IMR-90 (cell line): ENCODE results near the gene ALK. TPM values are rescaled to one million over a fixed set of nuclear protein-coding genes. Genes with fewer than 3 reads are reported as not detected.

Source experiments
- ATAC-seq: fragments of 200-7000 bp; cut with Tn5 transposase; 2 replicates; pipeline ENCODE4 v1.9.1; 2020; ENCODE audit warnings: low read depth, mild to moderate bottlenecking, moderate library complexity
- BruUV-seq: library from RNA; stranded (reverse); fragments of 400-500 nt; replicated peaks from 2 replicates; lab custom pipeline; 2021; lab: Mats Ljungman, UMichigan
- CTCF ChIA-PET: fragments of 300-600 bp; formaldehyde crosslinking; extraction: SDS; loops from one replicate; lab custom pipeline; 2021; ENCODE audit warnings: antibody characterized with exemption; lab: Yijun Ruan, JAX
- POLR2A ChIA-PET: fragments of 300-600 bp; sonication (Branson Sonifier 250); formaldehyde crosslinking; loops from one replicate; lab custom pipeline; 2022; ENCODE audit warnings: antibody characterized with exemption; ENCODE audit not compliant: unreplicated experiment; lab: Charles Lee
- DNase-seq: peaks from one replicate; pipeline ENCODE4 v3.0.0; 2013
- H2AFZ ChIP-seq: replicated peaks from 2 replicates; pipeline ENCODE3; 2013; ENCODE audit warnings: low read length, mild to moderate bottlenecking; ENCODE audit not compliant: poor library complexity
- H2AK5ac ChIP-seq: 2 replicates; pipeline ENCODE4 v1.6.1; 2013; ENCODE audit warnings: low read depth, low read length, inconsistent platforms
- H2AK9ac ChIP-seq: replicated peaks from 2 replicates; pipeline ENCODE3; 2013; ENCODE audit warnings: mild to moderate bottlenecking, low read depth, low read length, moderate library complexity; ENCODE audit not compliant: poor library complexity
- H2BK120ac ChIP-seq: 2 replicates; pipeline ENCODE4 v1.6.1; 2013; ENCODE audit warnings: low read depth, low read length, inconsistent platforms
- H2BK15ac ChIP-seq: 3 replicates; pipeline ENCODE4 v1.6.1; 2013; ENCODE audit warnings: low read depth, low read length, inconsistent platforms
- H2BK20ac ChIP-seq: 2 replicates; pipeline ENCODE4 v1.6.1; 2013; ENCODE audit warnings: low read depth, mild to moderate bottlenecking, inconsistent platforms, low read length, moderate library complexity
- H2BK5ac ChIP-seq: 2 replicates; pipeline ENCODE4 v1.6.1; 2013; ENCODE audit warnings: mild to moderate bottlenecking, low read depth, low read length, inconsistent platforms; ENCODE audit not compliant: poor library complexity, severe bottlenecking
- H3K14ac ChIP-seq: replicated peaks from 2 replicates; pipeline ENCODE4 v1.6.1; 2013; ENCODE audit warnings: low read depth, low read length, inconsistent platforms
- H3K18ac ChIP-seq: 2 replicates; pipeline ENCODE4 v1.6.1; 2013; ENCODE audit warnings: low read depth, low read length, control low read depth
- H3K23ac ChIP-seq: 2 replicates; pipeline ENCODE4 v1.6.1; 2013; ENCODE audit warnings: low read depth, low read length, inconsistent platforms
- H3K27ac ChIP-seq: 2 replicates; pipeline ENCODE4 v1.5.1; 2013; ENCODE audit warnings: mild to moderate bottlenecking, control low read depth, low read length; ENCODE audit not compliant: insufficient read depth
- H3K27me3 ChIP-seq: 2 replicates; pipeline ENCODE4 v1.6.1; 2013; ENCODE audit warnings: low read length; ENCODE audit not compliant: control insufficient read depth, insufficient read depth
- H3K36me3 ChIP-seq: 2 replicates; pipeline ENCODE4 v1.6.1; 2013; ENCODE audit warnings: low read length, mixed read lengths; ENCODE audit not compliant: control insufficient read depth, insufficient read depth
- H3K4ac ChIP-seq: 2 replicates; pipeline ENCODE4 v1.6.1; 2013; ENCODE audit warnings: low read depth, low read length, inconsistent platforms
- H3K4me1 ChIP-seq: 2 replicates; pipeline ENCODE4 v1.6.1; 2013; ENCODE audit warnings: low read length, mixed read lengths; ENCODE audit not compliant: control insufficient read depth, insufficient read depth
- H3K4me2 ChIP-seq: 2 replicates; pipeline ENCODE4 v1.6.1; 2013; ENCODE audit warnings: low read depth, mild to moderate bottlenecking, control low read depth, low read length, moderate library complexity
- H3K4me3 ChIP-seq: 2 replicates; pipeline ENCODE4 v1.5.1; 2013; ENCODE audit warnings: low read depth, mild to moderate bottlenecking, control low read depth, low read length, moderate library complexity; ENCODE audit not compliant: insufficient read depth
- H3K56ac ChIP-seq: 2 replicates; pipeline ENCODE4 v1.6.1; 2013; ENCODE audit warnings: low read length, inconsistent platforms; ENCODE audit not compliant: insufficient read depth; ENCODE audit errors: extremely low read depth
- H3K79me1 ChIP-seq, 2 experiments: 2 replicates each; pipeline ENCODE4 v1.6.1; 2013; ENCODE audit warnings: low read length in 2 of 2, inconsistent platforms in 1 of 2, low read depth in 1 of 2
- H3K9ac ChIP-seq: 2 replicates; pipeline ENCODE4 v1.6.1; 2013; ENCODE audit warnings: low read depth, low read length, control low read depth
- H3K9me1 ChIP-seq: 2 replicates; pipeline ENCODE4 v1.6.1; 2013; ENCODE audit warnings: low read length, inconsistent platforms; ENCODE audit not compliant: insufficient read depth
- H3K9me3 ChIP-seq: 2 replicates; pipeline ENCODE4 v1.6.1; 2013; ENCODE audit warnings: low read length; ENCODE audit not compliant: control insufficient read depth, insufficient read depth
- H4K20me1 ChIP-seq: 2 replicates; pipeline ENCODE4 v1.6.1; 2013; ENCODE audit warnings: low read length, inconsistent platforms; ENCODE audit not compliant: insufficient read depth
- H4K5ac ChIP-seq: 2 replicates; pipeline ENCODE4 v1.6.1; 2013; ENCODE audit warnings: mild to moderate bottlenecking, low read depth, low read length, control low read depth
- H4K8ac ChIP-seq, 2 experiments: 2 replicates each; pipeline ENCODE4 v1.6.1; 2013; ENCODE audit warnings: low read depth in 2 of 2, low read length in 2 of 2, control low read depth in 1 of 2, inconsistent platforms in 1 of 2
- H4K91ac ChIP-seq: 2 replicates; pipeline ENCODE4 v1.6.1; 2013; ENCODE audit warnings: low read depth, low read length, inconsistent platforms; ENCODE audit not compliant: insufficient read depth
- BHLHE40 ChIP-seq: fragments of 150-350 bp; IDR thresholded peaks from 2 replicates; pipeline ENCODE4 v1.6.1; 2016; ENCODE audit warnings: mild to moderate bottlenecking, low read depth, low read length
- CEBPB ChIP-seq: IDR thresholded peaks from 2 replicates; pipeline ENCODE4 v1.6.1; 2012; ENCODE audit warnings: low read depth, low read length, improper control_type of control experiment
- CHD1 ChIP-seq: IDR thresholded peaks from 2 replicates; pipeline ENCODE4 v1.6.1; 2012; ENCODE audit warnings: low read depth, low read length, improper control_type of control experiment
- MAFK ChIP-seq: IDR thresholded peaks from 2 replicates; pipeline ENCODE4 v1.6.1; 2012; ENCODE audit warnings: low read depth, low read length, improper control_type of control experiment
- MXI1 ChIP-seq: IDR thresholded peaks from 2 replicates; pipeline ENCODE4 v1.6.1; 2012; ENCODE audit warnings: low read depth, mild to moderate bottlenecking, low read length, moderate library complexity, borderline replicate concordance
- POLR2A ChIP-seq: IDR thresholded peaks from 2 replicates; pipeline ENCODE4 v1.6.1; 2012; ENCODE audit warnings: mild to moderate bottlenecking, low read depth, low read length
- RAD21 ChIP-seq: IDR thresholded peaks from 2 replicates; pipeline ENCODE4 v1.6.1; 2012; ENCODE audit warnings: low read length, improper control_type of control experiment
- RCOR1 ChIP-seq: IDR thresholded peaks from 2 replicates; pipeline ENCODE4 v1.6.1; 2012; ENCODE audit warnings: mild to moderate bottlenecking, low read length, improper control_type of control experiment; ENCODE audit not compliant: insufficient replicate concordance
- RFX5 ChIP-seq: IDR thresholded peaks from 2 replicates; pipeline ENCODE4 v1.8.0; 2012; ENCODE audit warnings: low read depth, mild to moderate bottlenecking, low read length, moderate library complexity
- WGBS, 2 experiments: methylation state at CpG; one replicate each; pipeline versions ENCODE4 v1.1.5 to v1.1.7; 2013; ENCODE audit warnings: missing lambda C conversion rate in 2 of 2; ENCODE audit not compliant: insufficient read length in 1 of 2; ENCODE audit errors: extremely low coverage in 2 of 2; 5-methylcytosine and 5-hydroxymethylcytosine counted together
- dilution Hi-C: fragments of 300-500 bp; cut with HindIII; formaldehyde crosslinking; loops from one replicate; pipeline ENCODE4 v1.14.3; 2018; ENCODE audit warnings: low sequenced_read_pairs; ENCODE audit not compliant: unreplicated experiment
- in situ Hi-C: fragments of 300-500 bp; cut with MboI; formaldehyde crosslinking; loops from 3 replicates; pipeline ENCODE4 v1.14.3; 2019; ENCODE audit warnings: low sequenced_read_pairs, inconsistent platforms, mixed read lengths
- intact Hi-C: fragments of 100-400 bp; cut with micrococcal nuclease; formaldehyde crosslinking; loops from 2 replicates; pipeline ENCODE4 v1.10.0; 2022
- polyA plus RNA-seq, 3 experiments: library from polyadenylated mRNA; depleted of rRNA; stranded (reverse); fragments of >200 nt; gene quantifications; 2 replicates each; pipeline ENCODE4 v1.2.3, GENCODE V29; 2012; ENCODE audit warnings: low replicate concordance in 1 of 3
- total RNA-seq: library from RNA; depleted of rRNA; stranded (reverse); fragments of >200 nt; gene quantifications from 2 replicates; pipeline ENCODE4 v1.2.3, GENCODE V29; 2012
- TF ChIP-seq, protein P1 (sequence below): fragments of 150-350 bp; IDR thresholded peaks from 2 replicates; pipeline ENCODE4 v1.6.1; 2016; ENCODE audit warnings: low read depth, mild to moderate bottlenecking, low read length, moderate library complexity, borderline replicate concordance
- TF ChIP-seq, protein P2 (sequence below): fragments of 150-350 bp; IDR thresholded peaks from 2 replicates; pipeline ENCODE4 v1.6.1; 2017; ENCODE audit warnings: mild to moderate bottlenecking, antibody characterized with exemption, low read length, low read depth

ALK gene
- total and polyA plus RNA-seq, 2 of the 4 experiments (the other 2 are of a cell fraction): not detected

GRCh38 chr2:29175338-29175737 lies 746.0 kb downstream of the ALK start:
- WGBS, 2 experiments: no CpG with 5 or more reads among the region's 3 CpGs
- Histone ChIP-seq H3K9me1 (peaks cover 10% of the 10 kb centered on the region; the same call in 1 of the 2 replicates), H3K27ac (no peak overlapping the region), H3K4ac (no peak overlapping the region), H3K14ac (no peak overlapping the region), H2BK15ac (no peak overlapping the region), H3K79me1 (peaks cover 4 to 6% of the 10 kb centered on the region in 2 experiments; a peak in 2 of 4 replicates), H2BK120ac (no peak overlapping the region), H3K4me2 (no peak overlapping the region), H2AK9ac (no peak overlapping the region), H3K18ac (no peak overlapping the region), H4K20me1 (no peaks in the 10 kb centered on the region), H2AFZ (no peak overlapping the region), H4K91ac (no peak overlapping the region), H3K27me3 (no peaks in the 10 kb centered on the region), H3K36me3 (peaks cover 21% of the 10 kb centered on the region), H2AK5ac (no peak overlapping the region), H2BK5ac (no peak overlapping the region), H3K4me1 (no peaks in the 10 kb centered on the region), H4K8ac (no peak overlapping the region), H2BK20ac (no peak overlapping the region), H3K9ac (no peak overlapping the region), H3K23ac (no peak overlapping the region), H3K56ac (no peak overlapping the region), H3K4me3 (no peak overlapping the region), H4K5ac (no peak overlapping the region), H3K9me3 (no peaks in the 10 kb centered on the region)
- POLR2A ChIA-PET: no interaction called here
- CTCF ChIA-PET: no interaction called here
- no peak for ATAC-seq
- in situ Hi-C loops (no loop called here), intact Hi-C loops (no loop called here), dilution Hi-C loops (no loop called here)
- BruUV-seq: no TSS peak
- DNase-seq: no peak
- TF ChIP-seq, protein P1, sequence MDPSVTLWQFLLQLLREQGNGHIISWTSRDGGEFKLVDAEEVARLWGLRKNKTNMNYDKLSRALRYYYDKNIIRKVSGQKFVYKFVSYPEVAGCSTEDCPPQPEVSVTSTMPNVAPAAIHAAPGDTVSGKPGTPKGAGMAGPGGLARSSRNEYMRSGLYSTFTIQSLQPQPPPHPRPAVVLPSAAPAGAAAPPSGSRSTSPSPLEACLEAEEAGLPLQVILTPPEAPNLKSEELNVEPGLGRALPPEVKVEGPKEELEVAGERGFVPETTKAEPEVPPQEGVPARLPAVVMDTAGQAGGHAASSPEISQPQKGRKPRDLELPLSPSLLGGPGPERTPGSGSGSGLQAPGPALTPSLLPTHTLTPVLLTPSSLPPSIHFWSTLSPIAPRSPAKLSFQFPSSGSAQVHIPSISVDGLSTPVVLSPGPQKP: no peak
- TF ChIP-seq CEBPB: no peak
- no peak for TF ChIP-seq MAFK
- TF ChIP-seq CHD1: no peak
- no peak for TF ChIP-seq MXI1
- TF ChIP-seq RAD21: no peak
- TF ChIP-seq RCOR1: no peak
- TF ChIP-seq, protein P2, sequence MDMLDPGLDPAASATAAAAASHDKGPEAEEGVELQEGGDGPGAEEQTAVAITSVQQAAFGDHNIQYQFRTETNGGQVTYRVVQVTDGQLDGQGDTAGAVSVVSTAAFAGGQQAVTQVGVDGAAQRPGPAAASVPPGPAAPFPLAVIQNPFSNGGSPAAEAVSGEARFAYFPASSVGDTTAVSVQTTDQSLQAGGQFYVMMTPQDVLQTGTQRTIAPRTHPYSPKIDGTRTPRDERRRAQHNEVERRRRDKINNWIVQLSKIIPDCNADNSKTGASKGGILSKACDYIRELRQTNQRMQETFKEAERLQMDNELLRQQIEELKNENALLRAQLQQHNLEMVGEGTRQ: no peak
- no peak for TF ChIP-seq RFX5
- no peak for TF ChIP-seq BHLHE40
- TF ChIP-seq POLR2A: no peak
